ENCODE results near the gene SEMA3B. TPM values are rescaled to one million over a fixed set of nuclear protein-coding genes. Genes with fewer than 3 reads are reported as not detected.
"Not testable (repeated sequence)": the region's sequence is repeated elsewhere in the genome, so short reads cannot be mapped to it uniquely, and the experiment has no call there.

The SEMA3B gene
- total RNA-seq, 1 donor from 2014 or later, result 0.66 TPM

DNA sequence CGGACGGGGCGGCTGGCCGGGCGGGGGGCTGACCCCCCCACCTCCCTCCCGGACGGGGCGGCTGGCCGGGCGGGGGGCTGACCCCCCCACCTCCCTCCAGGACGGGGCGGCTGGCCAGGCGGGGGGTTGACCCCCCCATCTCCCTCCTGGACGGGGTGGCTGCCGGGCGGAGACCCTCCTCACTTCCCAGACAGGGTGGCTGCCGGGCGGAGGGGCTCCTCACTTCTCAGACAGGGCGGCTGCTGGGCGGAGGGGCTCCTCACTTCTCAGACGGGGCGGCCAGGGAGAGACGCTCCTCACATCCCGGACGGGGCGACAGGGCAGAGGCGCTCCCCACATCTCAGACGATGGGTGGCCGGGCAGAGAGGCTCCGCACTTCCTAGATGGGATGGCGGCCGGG lies 43.1 kb downstream of the SEMA3B start:
- DNase-seq (ENCODE audit: low read depth, low spot score), result not testable (repeated sequence)

GRCh38 chr3:50314342-50314741 lies 45.4 kb downstream of the SEMA3B start:
- DNase-seq (ENCODE audit: low read depth, low spot score), result no peak

DNA sequence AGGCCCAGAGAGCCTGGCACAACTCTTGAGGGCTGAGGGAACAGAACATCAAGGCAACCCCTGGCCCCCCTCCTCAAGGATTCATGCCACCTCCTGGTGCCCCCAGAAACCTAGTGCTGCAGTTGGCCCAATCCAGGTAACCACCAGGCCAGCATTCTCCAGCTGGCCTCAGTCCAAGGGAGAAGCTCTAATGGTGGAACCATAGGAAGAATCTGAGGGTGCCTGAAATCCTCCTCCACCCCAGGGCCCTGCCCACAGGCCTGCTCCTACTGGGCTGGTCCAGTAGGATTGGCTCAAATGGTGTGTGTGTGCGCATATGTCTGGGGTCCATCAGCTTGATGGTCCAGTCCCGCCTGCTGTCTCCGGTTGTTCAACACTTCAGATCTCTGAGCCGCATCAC lies 45.9 kb downstream of the SEMA3B start:
- DNase-seq (ENCODE audit: low read depth, low spot score), result no peak

GRCh38 chr3:50316657-50317242 lies 47.8 kb downstream of the SEMA3B start:
- DNase-seq (ENCODE audit: low read depth, low spot score), result no peak

DNA sequence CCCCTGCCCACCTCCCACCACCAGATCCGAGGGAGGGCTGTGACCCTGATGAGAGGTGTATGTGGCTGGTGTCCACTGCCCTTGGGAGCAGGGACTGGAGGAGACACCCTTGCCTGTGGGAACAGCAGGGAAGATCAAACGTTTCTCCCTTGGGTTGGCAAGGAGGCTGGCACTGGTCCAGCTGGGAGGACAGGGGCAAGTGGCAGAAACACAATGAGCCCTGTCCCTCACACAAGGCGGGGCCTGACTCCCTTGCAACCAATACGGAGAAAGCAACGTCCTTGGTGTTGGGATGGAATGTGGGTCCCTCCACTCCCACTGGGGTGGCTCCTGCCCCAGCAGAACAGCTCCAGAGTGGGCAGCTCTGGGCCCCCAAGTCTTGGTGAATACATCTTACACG lies 48.4 kb downstream of the SEMA3B start:
- DNase-seq (ENCODE audit: low read depth, low spot score), result no peak

GRCh38 chr3:50318163-50318562 lies 49.2 kb downstream of the SEMA3B start:
- DNase-seq (ENCODE audit: low read depth, low spot score), result no peak

DNA sequence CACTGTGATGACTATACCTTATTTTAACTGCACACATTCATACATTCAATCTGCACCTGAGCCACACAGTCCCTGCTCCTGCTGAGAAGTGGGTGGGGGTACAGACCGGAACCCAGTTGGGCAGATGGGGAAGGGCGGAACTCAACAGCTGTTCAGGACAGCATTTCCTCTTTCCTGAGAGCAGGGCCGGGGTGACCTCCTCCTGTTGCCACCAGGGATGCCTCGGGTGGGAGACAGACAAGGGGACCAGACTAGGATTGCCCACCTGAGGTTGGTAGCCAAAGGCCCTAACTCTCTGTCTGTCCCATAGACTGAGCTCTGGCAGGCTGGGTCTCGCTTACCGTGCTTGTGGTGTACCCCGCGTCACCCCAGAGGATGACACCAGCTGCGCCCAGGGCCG lies 49.7 kb downstream of the SEMA3B start:
- no peak for DNase-seq (ENCODE audit: low read depth, low spot score)

GRCh38 chr3:50319181-50319893 lies 50.4 kb downstream of the SEMA3B start:
- no peak for DNase-seq (ENCODE audit: low read depth, low spot score)

DNA sequence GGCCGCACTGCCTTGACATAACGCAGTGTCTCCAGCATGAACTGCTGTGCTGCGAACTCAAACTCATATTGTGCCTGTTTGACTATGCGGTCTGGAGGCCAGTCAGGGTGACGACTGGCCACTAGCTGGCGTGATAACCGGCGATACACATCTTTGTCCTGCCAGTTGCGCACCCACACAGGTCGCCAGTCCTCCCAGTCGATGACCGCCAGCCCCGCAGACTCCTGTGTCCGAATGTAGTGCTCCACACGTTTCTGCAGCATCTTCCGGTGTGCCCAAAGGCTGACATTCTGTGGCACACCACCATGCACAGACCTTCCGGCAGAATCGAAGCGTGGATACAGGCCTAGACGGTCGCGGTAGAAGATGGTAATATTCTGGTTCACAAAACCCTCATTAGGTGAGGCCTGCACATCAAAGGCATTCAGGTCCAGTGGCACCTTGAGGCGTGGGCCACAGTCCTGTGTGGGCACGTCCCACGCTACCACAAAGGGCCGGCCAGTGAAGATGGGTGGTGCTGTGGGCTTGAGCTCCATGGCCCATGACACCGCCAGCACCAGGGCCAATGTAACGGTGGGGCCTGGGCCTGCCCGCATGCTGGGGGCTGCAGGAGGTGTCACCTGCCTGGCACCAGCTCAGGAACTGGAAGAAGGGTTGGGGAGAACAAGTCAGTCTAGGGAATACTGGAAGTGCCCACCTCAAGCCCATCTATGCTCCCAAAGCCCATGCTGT lies 51.1 kb downstream of the SEMA3B start:
- no peak for DNase-seq (ENCODE audit: low read depth, low spot score)

GRCh38 chr3:50320853-50321335 lies 51.9 kb downstream of the SEMA3B start:
- DNase-seq (ENCODE audit: low read depth, low spot score), result no peak

DNA sequence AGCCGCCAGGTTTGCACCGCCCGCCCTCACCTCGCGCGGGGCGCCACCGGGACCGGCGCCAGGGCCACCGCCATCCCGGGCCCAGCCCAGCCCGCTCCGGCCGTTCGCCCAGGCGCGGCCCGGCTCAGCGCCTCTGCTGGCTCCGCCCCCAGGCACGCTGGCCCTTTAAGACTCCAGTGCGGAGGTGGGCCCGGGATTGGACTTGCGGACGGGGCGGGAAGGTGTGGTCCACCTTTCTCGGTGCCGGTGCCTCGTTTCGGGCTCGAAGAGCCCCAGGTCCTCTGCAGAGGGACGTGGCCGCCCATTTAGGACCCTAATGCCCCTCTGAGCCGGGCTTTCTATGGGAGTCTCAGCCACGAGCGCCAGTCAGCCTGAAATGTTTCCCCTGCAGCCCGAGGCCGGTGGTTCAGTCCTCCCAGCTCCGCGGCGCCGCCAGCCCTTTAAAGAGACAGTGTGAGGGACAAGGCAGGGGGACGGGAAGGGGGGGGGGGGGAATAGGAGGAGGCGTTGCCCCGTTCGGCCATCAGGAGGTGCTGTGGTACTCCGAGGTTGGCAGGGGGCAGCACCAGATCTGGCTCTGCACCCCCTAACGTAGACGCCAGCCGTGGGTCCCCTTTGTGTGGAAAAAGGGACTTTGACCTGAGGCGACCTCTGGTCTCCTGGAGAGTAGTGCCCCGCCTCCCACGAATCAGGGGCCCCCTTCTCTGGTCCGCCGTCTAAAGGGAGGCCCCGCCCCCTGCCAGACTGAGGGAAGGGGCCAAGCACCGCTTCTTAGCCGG lies 52.6 kb downstream of the SEMA3B start:
- DNase-seq (ENCODE audit: low read depth, low spot score), result peak; percentile 60

DNA sequence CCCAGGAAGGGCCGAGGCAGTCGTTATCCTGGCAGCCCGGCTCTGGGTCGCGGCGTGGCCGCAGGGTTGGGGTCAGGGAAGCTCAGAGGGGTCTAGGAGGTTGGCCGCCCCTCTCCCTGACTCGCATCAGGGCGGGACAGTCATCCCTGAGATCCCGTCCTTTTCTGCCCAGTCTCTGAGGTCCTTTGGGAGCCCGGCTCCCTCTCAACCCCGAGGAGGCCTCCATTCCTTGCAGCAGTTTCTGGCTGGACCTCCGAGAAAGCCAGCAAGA lies 53.1 kb downstream of the SEMA3B start:
- DNase-seq (ENCODE audit: low read depth, low spot score), result no peak

GRCh38 chr3:50322386-50323091 lies 53.6 kb downstream of the SEMA3B start, which contains the start of gene HYAL2:
TSS of gene HYAL2 (minus strand) at chr3:50322745. CDS start at chr3:50320489, 2,256 bp downstream.
- peak; percentile 48 for DNase-seq (ENCODE audit: low read depth, low spot score)

- peak; percentile 59 for DNase-seq (ENCODE audit: low read depth, low spot score)
Measured at GRCh38 chr3:50323092-50323600, 54.2 kb downstream of the SEMA3B start.

- peak; percentile 73 for DNase-seq (ENCODE audit: low read depth, low spot score)
Measured at GRCh38 chr3:50323614-50324199, 54.8 kb downstream of the SEMA3B start.

- peak; percentile 52 for DNase-seq (ENCODE audit: low read depth, low spot score)
Measured at GRCh38 chr3:50324351-50325112, 55.6 kb downstream of the SEMA3B start.

DNA sequence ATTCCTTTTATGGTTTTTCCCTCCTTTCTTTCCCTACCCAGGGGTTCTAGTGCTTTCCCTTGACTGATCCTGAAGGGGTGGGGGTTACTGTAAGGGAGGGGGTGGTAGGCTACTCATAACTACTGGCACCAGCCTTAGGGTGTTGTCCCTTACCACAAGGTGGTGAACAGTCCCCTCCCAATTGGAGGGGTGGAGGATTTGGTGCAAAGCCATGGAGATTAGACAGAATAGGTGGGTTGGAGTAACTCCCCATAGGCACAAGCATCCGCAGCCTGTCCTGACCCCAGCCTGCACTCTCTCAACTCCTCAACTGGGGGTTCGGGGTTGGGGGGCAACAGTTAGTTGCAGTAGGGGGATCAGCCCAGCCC lies 56.1 kb downstream of the SEMA3B start:
- DNase-seq (ENCODE audit: low read depth, low spot score), result no peak

- no peak for DNase-seq (ENCODE audit: low read depth, low spot score)
Measured at GRCh38 chr3:50325497-50326181, 56.7 kb downstream of the SEMA3B start.

DNA sequence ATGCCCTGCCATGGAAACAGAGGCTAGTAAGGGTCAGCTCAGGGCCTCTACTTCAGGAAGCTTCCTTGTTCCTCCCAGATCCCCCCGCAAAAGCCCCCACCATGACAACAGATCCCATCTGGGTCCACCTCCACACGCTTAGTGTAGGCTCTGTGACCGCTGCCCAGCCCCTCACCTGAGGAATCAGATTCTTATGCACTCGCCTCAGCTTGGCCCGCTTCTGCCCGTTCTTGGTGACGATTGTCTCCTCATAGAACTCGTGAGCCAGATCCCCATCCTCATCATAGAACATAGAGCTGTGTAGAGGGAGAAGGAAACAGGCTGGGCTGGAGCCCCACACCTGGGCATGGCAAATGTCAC lies 57.2 kb downstream of the SEMA3B start:
- no peak for DNase-seq (ENCODE audit: low read depth, low spot score)

Data from pulmonary artery endothelial cell (primary cell).